HG03097 (cell line): ENCODE data around the gene ITPK1.
A peak's percentile ranks its signal among the peaks of the same experiment; 100 is the strongest.
"Not testable (repeated sequence)": the region's sequence is repeated elsewhere in the genome, so short reads cannot be mapped to it uniquely, and the experiment has no call there.

Experiments used
- ATAC-seq: cut with Tn5 transposase; IDR thresholded peaks from one replicate; pipeline ENCODE4 v1.9.1; 2021; ENCODE audit not compliant: unreplicated experiment, low FRiP score

Gene ITPK1

DNA sequence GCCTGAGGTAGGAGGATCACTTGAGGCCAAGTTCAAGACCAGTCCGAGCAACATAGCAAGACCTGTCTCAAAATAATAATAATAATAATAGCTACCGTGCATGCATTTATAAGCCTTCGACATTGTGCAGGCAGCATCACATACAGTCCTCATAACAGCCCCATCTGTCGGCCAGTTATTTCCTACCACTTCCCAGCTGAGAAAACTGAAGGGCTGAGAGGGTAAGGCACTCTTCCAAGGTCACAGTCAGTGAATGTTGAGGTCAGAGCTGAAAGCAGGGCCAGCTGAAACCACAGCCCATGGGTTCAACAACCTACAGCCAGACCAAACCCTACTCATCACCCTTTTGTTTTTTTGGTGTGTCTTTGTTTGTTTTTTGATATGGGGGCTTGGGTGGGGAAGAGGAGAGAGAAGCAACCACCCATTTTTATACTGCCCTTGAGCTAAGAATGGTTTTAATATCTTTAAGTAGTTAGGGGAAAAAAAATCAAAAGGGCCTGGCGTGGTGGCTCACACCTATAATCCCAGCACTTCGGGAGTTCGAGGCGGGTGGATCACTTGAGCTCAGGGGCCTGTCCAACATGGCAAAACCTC is 16.8 kb upstream of the ITPK1 start:
- no peak for ATAC-seq

DNA sequence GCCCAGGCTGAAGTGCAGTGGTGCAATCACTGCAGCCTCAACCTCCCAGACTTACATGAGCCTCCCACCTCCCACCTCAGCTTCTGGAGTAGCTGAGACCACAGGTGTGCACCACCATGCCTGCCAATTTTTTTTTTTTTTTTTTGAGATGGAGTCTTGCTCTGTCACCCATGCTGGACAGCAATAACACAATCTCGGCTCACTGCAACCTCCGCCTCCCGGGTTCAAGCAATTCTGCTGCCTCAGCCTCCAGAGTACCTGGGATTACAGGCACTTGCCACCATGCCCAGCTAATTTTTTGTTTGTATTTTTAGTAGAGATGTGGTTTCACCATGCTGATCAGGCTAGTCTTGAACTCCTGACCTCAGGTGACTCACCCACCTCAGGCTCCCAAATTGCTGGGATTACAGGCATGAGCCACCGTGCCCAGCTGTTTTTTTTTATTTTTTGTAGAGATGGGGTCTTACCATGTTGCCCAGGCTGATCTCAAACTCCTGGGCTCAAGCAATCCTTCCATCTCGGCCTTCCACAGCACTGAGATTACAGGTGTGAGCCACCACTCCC is 15.6 kb upstream of the ITPK1 start:
- not testable (repeated sequence) for ATAC-seq

DNA sequence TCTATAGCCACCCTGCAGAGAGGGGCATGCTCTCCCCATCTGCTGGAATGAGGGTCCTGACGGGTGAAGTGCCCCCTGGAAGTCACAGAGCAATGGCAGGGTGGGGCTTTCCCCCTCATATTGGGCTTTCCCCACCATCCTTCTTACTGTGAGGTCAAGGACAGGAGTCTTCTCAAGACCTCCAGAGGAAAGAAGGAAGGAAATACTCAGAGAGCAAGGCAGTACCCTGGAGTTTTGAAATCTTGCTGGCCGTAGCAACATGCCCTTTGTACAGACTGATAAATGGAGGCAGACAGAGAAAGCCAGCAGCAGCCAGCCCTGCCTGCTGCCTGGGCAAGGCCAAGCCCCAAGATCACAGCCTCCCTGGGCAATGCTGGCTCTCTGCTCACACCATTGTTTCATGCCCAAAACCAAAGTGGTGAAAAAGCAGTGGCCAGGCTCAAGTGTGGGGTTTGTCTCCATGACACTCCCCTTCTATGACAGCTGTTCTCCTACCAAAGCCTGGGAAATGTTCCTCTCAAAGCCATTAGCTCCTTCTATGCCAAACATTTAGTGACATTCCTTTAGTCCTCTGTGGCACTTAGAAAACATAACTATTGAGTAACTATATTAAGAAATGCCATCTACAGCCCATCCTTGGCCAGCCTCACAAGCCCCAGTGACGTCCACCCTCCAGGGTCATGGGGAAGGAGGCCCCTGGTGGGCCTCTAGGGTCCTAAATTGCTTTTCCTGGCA is 13.2 kb upstream of the ITPK1 start:
- ATAC-seq = no peak

DNA sequence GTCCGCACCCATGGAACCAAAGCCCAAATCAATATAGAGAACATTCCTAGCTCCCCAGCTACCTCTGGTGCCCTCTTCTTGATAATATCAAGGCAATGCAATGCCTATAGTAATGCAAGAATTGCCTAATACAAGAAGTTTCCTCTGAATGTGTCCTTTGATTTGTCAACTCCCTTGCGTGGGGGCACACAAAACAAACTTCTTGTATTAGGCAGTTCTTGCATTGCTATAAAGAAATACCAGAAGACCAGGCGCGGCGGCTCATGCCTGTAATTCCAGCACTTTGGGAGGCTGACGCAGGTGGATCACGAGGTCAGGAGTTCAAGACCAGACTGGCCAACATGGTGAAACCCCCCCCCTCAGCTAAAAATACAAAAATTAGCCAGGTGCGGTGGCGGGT is 10.4 kb upstream of the ITPK1 start:
- no peak for ATAC-seq

DNA sequence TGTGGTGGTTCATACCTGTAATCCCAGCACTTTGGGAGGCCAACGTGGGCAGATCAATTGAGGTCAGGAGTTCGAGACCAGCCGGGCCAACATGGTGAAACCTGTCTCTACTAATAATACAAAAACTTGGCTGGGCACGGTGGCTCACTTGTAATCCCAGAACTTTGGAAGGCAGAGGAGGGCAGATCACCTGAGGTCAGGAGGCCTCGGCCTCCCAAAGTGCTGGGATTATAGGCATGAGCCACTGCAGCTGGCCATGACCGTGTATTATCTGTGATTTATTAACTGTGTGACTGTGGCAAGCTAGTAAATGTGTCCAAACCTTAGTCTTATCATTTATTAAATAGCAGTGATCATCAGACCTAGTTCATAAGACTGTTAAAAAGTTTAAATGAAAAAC is 7.1 kb upstream of the ITPK1 start:
- no peak for ATAC-seq

DNA sequence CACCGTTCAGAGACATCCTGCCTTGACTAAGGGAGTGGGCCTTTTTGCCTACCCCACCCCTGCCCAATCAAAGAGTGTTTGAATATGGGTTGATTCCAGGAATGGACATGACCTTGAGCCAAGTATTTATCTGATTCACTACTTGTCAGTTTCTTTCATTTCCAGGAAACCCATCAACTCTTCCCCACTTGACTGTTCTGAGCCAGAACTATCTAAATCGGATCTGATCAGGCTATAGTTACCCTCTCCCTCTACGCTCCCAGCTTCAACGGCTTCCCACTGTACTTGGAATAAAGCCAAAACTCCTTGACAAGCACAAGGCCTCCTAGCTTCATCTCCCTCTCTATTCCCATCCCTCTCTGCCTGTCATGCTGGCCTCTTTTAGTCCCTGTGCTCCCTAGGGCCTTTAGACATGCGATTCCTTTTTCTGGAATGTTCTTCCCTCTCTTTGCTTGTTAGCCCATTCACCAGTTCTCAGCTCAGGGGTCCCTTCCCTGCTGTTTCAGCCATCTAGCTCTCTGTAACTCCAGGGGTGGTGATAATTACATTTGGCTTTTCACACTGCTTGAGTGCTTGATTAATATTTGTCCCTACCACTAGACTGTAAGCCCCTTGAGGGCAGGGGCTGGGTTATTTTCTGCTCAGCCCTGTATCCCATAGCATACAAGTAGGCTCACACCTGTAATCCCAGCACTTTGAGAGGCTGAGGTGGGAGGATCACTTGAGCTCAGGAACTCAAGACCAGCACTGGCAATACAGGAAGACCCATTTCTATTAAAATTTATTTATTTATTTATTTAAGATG is 5.5 kb upstream of the ITPK1 start:
- no peak for ATAC-seq

DNA sequence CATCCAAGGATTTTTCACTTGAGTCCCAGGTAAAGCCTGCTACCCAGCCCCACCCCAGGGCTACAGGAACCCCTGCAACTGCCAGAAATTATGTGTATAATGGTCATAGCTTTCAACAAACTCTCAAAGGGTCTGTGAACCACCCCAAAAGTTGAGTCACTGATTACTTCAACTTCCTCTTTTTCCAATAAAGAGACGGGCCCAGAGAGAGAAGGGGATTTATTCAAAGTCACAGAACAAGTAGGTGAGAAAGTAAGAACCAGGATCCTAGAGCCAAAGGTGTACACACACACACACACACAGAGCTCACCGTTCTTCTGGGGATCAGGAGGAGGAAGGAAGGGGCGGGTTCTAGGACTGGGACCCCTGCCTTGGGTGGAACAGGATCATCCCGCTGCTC is 4.8 kb upstream of the ITPK1 start:
- ATAC-seq = no peak

DNA sequence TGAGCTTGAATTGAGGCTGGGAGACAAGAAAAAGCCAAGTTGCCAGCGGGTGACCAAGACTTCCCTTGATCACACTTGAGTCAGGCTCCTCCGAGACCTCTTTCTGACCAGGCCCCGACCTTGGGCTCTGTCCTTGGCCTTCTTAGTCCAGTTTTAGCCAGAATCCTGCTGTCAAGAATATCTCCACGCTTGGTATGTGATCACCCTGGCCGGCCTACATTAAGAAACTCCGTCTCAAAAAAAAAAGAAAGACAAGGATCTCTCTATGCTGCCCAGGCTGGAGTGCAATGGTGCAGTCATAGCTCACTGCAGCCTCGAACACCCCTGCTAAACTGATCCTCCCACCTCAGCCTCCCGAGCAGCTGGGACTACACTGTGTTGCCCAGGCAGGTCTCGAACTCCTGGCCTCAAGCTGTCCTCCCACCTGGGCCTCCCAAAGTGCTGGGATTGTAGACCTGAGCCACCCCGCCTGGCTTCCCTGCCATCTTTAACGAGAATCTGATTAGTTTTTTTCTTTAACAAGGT is 1.0 kb upstream of the ITPK1 start:
- ATAC-seq = no peak

DNA sequence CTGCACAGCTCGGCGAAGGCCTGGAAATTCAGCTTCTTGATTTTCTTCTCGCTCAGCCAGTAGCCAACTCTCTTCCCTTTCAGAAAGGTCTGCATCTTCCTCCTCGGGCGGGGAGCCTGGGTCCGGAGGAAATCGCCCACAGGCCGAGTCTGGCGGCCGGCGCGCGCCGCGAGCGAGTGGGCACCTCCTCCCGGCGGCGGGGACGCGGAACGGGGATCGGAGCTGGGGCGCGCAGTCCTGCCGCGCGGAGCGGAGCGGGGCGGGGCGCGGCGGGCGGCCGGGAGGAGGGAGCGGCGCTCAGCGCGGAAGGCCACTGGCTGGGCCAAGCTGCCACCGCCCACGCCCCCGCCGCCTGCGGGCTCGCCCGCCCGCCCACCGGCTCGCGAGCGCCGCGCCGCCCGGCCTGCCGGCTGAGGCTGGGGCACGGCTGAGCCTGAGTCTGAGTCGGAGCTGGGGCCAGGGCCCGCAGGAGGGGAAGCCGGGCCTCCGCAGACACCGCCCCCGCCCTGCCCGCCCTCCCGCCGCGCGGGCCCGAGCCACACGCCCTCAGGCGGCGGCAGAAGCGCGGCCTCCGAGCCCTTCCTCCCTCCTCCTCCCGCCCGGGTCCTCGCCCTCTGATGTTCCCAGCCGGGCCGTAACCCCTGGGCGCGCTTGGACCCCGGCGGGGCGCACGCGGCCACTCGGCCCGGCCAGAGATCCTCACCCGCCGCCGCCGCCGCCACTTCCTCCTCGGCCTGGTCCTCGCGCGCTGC is 480 bp downstream of the ITPK1 start:
- ATAC-seq = peak; percentile 79

DNA sequence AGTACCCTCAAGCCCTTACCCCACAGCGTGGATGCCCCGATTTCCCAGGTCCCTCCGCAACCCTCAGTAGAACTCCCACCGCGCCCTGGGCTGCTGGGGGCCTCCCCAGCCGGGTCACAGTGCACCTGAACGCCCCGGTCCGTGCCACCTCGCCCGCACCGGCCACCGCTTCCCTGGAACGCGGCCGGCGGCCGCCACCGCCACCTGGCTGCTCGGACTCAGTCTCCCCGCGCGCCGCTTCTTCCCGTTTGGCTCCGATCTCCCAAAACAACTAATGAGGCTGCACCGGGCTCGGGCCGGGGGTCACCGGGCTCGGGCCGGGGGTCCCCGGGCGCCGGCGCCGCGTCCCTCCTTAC is 1.0 kb downstream of the ITPK1 start:
- ATAC-seq = no peak

DNA sequence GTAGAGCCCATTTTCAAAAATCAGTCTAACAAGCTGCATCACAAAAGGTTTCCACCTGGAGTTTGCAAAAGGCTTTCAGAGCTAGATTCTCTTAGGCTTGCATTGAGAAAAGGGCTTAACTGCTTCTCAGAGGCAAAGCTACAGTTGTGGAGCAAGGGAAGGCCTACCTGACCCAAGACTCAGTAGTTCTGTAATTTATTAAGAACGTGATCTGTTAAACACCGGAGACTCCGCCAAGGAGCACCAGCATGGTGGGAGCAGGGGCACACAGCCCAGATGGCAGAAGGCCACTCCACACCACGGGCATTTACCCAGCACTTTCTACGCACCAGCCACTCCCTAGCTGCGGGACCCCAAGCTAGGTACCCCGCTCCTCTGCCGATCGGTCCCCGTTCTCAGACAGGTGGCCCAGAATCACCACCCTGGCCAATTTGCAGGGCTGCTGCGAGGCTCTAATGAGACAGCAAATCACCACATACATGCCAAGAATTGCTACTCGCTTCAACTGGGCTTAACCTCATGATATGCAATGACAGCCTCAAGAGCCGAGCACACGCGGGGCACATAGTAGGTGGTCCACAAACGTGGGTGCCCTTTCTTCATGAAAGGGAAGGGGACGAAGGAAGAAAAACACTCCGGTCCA is 1.5 kb downstream of the ITPK1 start:
- no peak for ATAC-seq

DNA sequence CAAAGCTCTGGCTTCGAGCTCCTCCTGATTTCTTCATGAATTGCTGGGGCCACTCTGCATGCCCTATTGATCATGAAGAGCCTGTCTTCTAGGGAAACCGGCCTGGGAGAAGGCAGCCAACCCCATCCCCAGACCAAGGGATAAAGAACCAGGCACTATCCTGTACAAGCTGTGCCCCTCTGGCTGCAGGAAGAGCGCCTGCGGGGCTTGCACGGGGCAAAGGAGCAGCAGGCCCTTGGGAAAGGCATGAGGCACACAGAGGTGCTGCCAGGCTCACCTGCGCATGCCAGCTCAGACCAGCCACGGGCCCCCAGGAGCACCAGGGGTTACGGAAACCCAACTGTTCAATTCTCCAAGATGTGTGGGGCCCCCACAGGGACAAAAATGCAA is 2.1 kb downstream of the ITPK1 start:
- ATAC-seq = no peak

DNA sequence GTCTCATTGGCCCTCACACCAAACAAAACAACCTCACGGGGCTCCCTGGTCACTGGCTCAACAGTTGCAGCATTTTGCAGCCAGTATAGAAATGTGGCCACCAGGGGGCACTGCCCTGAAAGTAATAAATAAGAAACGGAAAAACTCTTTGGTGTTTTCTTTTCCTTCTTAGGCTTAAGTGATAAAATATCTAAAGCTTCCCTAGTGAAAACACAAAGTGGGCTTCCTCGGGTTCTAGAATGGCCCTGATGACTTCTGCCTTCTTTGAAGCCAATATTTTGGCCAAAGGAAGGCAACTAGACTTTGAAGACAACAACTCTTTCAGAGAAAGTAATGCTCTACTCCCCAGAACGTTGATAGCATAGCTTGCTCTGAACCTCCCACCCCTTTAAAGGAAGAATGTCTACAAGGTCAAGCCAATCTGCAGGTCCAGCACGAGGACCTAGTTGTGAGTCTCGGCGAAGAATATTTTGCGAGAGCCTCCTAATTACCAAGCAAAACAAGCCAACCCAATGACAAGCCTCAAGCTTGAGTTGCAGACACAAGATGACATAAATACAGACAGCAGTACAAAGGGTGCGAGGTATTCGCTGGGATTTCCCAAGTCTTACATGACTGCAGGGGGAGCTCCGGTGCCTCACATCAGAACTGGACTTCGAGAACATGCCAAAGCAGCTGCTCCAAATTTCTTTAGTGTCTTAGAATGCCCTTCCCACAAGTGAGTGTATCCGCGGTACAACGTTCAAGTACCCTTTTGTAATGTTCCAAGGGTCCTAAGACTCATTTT is 2.6 kb downstream of the ITPK1 start:
- ATAC-seq = no peak

DNA sequence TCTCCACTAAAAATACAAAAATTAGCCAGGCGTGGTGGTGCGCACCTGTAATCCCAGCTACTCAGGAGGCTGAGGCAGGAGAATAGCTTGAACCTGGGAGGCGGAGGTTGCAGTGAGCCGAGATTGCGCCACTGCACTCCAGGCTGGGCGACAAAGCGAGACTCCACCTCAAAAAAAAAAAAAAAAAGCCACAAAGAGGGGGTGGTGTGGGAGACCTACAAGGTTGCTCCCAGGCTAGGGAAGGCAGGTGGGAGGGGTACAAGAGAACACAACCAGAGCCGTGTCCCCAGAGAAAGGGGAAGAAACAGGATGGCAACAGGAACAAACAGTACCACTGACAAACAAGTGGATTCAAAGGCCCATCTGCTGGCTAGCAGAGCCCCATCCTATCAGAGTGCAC is 4.2 kb downstream of the ITPK1 start:
- ATAC-seq = not testable (repeated sequence)

DNA sequence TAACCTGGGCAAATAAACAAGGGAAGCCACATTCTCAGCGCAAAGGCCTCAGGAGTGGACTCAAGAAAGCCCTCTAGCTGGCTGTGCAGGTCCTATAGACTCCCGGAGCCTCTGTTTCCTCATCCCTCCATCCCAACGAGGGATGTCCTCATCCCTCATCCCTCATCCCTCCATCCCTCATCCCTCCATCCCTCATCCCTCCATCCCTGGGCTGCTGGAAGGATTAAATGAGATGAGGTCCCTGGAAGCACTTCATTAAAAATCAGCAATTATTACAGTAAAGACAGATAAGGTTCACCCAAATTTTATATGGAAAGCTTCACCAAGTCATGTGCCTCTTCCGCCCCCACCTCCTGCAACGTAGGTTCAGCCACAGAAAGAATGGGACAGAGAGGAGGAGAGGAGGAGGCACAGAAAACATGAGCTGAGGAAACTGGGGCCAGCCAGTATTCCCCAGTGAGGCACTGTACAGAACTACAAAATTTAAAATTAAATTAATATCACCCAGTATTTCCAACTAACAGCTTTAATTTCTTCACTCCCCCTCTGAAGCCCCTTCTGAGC is 4.8 kb downstream of the ITPK1 start:
- no peak for ATAC-seq

DNA sequence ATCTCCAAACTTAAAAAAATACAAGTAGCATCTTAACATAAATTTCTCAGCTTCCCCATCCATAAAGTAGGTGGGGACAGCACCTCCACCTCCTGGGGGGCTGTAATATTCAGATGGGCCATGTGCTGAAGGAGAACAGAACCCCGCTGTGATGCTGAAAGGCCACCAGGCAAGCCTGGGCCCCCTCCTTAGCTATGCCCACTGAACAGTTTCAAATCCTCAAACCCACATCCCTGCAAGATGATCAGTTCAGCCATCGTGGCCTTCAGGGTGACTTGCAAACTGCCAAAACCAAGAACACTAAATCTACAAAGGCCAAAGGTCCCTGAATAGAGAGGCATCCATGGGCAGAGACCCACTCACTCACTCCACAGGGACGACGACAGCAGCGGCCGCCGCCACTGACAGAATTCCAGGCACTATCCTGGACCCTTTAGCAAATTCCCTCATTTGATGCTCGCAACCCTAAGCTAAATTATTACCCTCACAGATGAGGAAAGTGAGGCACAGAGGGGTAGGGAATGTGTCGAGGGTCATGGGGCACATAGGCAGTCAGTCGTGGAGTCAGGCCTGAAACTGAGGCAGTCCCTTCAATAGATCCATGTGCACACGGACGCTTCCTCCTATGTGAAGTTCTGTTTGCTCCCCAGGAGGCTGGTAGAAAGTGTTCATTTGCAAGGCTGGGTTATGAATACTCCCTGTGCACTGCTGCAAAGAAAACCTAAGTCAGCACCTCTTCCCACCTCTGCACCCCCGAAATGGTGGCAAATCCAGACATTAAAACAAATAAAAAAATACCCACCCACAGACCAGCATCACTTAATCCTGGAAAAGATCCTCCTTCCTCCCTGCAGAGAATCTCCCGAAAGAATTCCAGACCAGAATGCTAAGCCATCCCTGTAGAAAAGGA is 5.9 kb downstream of the ITPK1 start:
- no peak for ATAC-seq

DNA sequence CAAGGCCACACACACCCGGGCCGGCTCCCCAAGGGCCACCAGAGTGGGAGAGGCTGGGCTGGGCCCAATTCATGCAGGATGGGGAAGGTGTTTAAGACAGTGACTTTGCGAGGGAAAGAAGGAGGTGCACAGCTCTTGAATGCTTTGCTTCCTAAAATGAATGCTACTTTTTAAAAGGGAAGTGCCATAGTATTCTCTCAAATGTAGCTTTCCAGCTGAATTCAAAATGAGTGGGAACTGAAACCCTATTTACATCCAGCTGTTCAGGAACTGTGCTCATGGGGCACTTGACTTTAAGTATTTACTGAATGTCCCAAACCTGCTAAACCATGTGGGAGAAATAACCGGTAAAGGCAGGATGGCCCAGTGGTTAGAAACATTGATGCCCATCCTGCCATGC is 7.6 kb downstream of the ITPK1 start:
- no peak for ATAC-seq

DNA sequence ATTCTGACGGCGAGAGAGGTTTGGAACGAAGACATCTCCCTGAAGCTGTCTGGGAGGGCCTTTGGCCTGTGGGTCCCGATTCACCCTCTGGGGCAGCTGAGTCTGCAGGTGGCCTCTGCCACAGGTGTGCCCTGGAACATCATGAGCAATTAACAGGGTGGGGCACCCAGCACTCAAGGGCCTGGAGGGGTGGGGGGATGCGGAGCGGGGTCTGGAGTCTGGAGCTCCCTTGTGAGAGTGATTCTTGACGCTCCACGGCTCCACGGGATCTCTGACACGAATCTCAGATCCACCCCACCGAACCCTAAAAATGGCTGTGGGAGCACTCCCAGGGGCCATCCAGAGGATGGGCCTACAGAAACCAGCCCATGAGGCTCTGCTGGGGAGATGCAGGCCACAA is 8.3 kb downstream of the ITPK1 start:
- no peak for ATAC-seq
